ENCODE measurements around the gene FRS2.
"Not testable (repeated sequence)": the region's sequence is repeated elsewhere in the genome, so short reads cannot be mapped to it uniquely, and the experiment has no call there.

Gene FRS2

DNA sequence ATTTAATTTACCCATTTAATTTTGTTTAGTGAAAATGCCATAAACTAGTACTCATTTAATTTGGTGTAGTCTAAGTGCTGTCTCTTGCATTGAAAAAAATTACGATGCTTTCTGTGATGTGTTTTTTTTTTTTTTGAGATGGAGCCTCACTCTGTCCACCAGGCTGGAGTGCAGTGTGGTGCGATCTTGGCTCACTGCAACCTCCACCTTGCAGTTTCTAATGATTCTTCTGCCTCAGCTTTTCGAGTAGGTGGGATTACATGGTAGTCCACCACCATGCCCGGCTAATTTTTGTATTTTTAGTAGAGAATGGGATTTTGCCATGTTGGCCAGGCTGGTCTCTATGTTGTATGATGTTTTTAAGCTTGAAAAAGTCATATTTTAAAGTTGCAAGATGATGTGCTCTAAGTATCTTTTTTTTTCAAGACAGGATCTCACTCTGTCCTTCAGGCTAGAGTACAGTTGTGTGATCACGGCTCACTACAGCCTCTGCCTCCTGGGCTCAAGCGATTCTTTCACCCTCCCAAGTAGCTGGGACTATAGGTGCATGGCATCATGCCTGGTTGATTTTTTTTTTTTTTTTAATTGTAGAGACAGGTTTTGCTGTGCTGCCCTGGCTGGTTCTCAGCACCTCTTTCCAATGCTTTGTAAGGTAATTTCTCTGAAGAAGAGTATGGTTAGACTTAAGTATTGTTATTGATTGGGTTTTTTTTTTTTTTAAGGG lies 131.9 kb downstream of the FRS2 start:
- H3K4me1 ChIP-seq (ENCODE audit: low read length) = no peaks in the 10 kb centered on the region
- H4K20me1 ChIP-seq (ENCODE audit: insufficient read depth, low read length) = no peaks in the 10 kb centered on the region
- no peak overlapping the region for H3K27ac ChIP-seq (ENCODE audit: low read length)
- H3K4me3 ChIP-seq (ENCODE audit: low read length) = no peak overlapping the region
- H3K4me2 ChIP-seq (ENCODE audit: low read depth, low read length) = no peak overlapping the region
- no peak for TF ChIP-seq EZH2phosphoT487 (IDR thresholded peaks at IDR 0.05; ENCODE audit: low read length)
- TF ChIP-seq, protein P1, sequence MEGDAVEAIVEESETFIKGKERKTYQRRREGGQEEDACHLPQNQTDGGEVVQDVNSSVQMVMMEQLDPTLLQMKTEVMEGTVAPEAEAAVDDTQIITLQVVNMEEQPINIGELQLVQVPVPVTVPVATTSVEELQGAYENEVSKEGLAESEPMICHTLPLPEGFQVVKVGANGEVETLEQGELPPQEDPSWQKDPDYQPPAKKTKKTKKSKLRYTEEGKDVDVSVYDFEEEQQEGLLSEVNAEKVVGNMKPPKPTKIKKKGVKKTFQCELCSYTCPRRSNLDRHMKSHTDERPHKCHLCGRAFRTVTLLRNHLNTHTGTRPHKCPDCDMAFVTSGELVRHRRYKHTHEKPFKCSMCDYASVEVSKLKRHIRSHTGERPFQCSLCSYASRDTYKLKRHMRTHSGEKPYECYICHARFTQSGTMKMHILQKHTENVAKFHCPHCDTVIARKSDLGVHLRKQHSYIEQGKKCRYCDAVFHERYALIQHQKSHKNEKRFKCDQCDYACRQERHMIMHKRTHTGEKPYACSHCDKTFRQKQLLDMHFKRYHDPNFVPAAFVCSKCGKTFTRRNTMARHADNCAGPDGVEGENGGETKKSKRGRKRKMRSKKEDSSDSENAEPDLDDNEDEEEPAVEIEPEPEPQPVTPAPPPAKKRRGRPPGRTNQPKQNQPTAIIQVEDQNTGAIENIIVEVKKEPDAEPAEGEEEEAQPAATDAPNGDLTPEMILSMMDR (IDR thresholded peaks at IDR 0.05; ENCODE audit: low read length) = no peak
- no peak for TF ChIP-seq EZH2 (optimal IDR thresholded peaks at IDR 0.05; ENCODE audit: low read depth, low read length)
- no peaks in the 10 kb centered on the region for H3K27me3 ChIP-seq (replicated peaks; ENCODE audit: insufficient read depth, low read length)
- DNase-seq = no peak
- peaks cover 28% of the 10 kb centered on the region for H3K36me3 ChIP-seq (replicated peaks; ENCODE audit: insufficient read depth, low read length)
- no peak overlapping the region for H3K9ac ChIP-seq (ENCODE audit: low read length)
- no peak overlapping the region for H2AFZ ChIP-seq (ENCODE audit: low read length)
- no peaks in the 10 kb centered on the region for H3F3A ChIP-seq (ENCODE audit: insufficient read depth, low read length)
- no peaks in the 10 kb centered on the region for H3K79me2 ChIP-seq (ENCODE audit: low read length)
- no peaks in the 10 kb centered on the region for H3K9me3 ChIP-seq (replicated peaks; ENCODE audit: insufficient read depth, low read length)
- no peaks in the 10 kb centered on the region for H3K9me2 ChIP-seq (replicated peaks; ENCODE audit: insufficient read depth, low read length)

DNA sequence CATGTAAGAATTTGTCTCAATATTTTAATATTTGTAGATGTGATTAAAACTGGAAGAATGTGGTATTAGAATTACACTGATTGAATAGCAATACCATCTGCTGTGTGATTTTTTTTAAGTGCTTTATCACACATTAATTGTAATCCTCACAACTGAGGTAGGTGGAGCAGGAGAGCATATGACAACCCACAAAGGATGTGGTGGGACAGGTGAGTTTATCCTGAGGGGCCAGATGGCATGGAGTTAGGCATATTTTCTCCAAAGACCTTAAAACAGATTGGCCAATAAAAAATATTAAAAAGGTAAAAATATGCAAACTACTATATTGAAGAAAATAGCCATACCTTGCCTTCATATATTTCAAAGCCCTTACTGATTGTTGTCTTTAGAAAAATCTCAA lies 132.8 kb downstream of the FRS2 start:
- Histone ChIP-seq H4K20me1 (ENCODE audit: insufficient read depth, low read length) (no peaks in the 10 kb centered on the region), H3K36me3 (replicated peaks; ENCODE audit: insufficient read depth, low read length) (peaks cover 20% of the 10 kb centered on the region)

DNA sequence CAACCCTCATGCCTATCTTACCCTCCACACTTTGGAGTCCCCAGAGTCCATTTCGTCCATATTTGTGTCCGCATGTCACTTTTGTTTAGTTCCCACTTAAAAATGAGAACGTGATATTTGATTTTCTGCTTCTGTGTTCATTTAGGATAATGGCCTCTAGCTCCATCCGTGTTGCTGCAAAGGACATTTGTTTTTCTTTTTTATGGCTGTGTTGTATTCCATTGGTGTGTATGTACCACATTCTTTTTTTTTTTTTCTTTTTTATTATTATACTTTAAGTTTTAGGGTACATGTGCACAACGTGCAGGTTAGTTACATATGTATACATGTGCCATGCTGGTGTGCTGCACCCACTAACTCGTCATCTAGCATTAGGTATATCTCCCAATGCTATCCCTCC lies 133.4 kb downstream of the FRS2 start:
- not testable (repeated sequence) for H3K79me2 ChIP-seq (ENCODE audit: low read length); H3K9me2 ChIP-seq (replicated peaks; ENCODE audit: insufficient read depth, low read length); H3K4me1 ChIP-seq (ENCODE audit: low read length); H3K27me3 ChIP-seq (replicated peaks; ENCODE audit: insufficient read depth, low read length); H3K9me3 ChIP-seq (replicated peaks; ENCODE audit: insufficient read depth, low read length); H3K9ac ChIP-seq (ENCODE audit: low read length); H3K27ac ChIP-seq (ENCODE audit: low read length); H2AFZ ChIP-seq (ENCODE audit: low read length); H3K4me2 ChIP-seq (ENCODE audit: low read depth, low read length); H3F3A ChIP-seq (ENCODE audit: insufficient read depth, low read length); H4K20me1 ChIP-seq (ENCODE audit: insufficient read depth, low read length); H3K4me3 ChIP-seq (ENCODE audit: low read length); DNase-seq
- peaks cover 18% of the 10 kb centered on the region for H3K36me3 ChIP-seq (replicated peaks; ENCODE audit: insufficient read depth, low read length)

More for the DNA sequence above, 132.8 kb downstream of the FRS2 start:
- no peaks in the 10 kb centered on the region for H3K79me2 ChIP-seq (ENCODE audit: low read length)
- no peaks in the 10 kb centered on the region for H3F3A ChIP-seq (ENCODE audit: insufficient read depth, low read length)
- H3K9ac ChIP-seq (ENCODE audit: low read length) = no peak overlapping the region
- H3K4me2 ChIP-seq (ENCODE audit: low read depth, low read length) = no peak overlapping the region
- no peaks in the 10 kb centered on the region for H3K4me1 ChIP-seq (ENCODE audit: low read length)
- H3K4me3 ChIP-seq (ENCODE audit: low read length) = no peak overlapping the region
- no peaks in the 10 kb centered on the region for H3K9me3 ChIP-seq (replicated peaks; ENCODE audit: insufficient read depth, low read length)
- H2AFZ ChIP-seq (ENCODE audit: low read length) = no peak overlapping the region
- no peaks in the 10 kb centered on the region for H3K27me3 ChIP-seq (replicated peaks; ENCODE audit: insufficient read depth, low read length)
- TF ChIP-seq, protein P1 (IDR thresholded peaks at IDR 0.05; ENCODE audit: low read length) = 0 out of 2 replicates have a peak, but pooled peaks have one; percentile 11
- TF ChIP-seq EZH2phosphoT487 (IDR thresholded peaks at IDR 0.05; ENCODE audit: low read length) = no peak
- no peak overlapping the region for H3K27ac ChIP-seq (ENCODE audit: low read length)
- no peaks in the 10 kb centered on the region for H3K9me2 ChIP-seq (replicated peaks; ENCODE audit: insufficient read depth, low read length)
- no peak for DNase-seq

DNA sequence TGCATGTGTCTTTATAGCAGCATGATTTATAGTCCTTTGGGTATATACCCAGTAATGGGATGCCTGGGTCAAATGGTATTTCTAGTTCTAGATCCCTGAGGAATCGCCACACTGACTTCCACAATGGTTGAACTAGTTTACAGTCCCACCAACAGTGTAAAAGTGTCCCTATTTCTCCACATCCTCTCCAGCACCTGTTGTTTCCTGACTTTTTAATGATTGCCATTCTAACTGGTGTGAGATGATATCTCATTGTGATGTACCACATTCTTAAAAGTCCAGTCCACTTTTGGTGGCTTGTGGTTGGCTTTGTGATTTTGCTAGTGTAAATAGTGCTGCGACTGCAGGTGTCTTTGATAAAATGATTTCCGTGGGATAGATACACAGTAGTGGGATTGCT lies 134.1 kb downstream of the FRS2 start:
- H3F3A ChIP-seq (ENCODE audit: insufficient read depth, low read length); H3K4me2 ChIP-seq (ENCODE audit: low read depth, low read length); H3K27ac ChIP-seq (ENCODE audit: low read length); H3K4me1 ChIP-seq (ENCODE audit: low read length); DNase-seq; H3K9me3 ChIP-seq (replicated peaks; ENCODE audit: insufficient read depth, low read length); H3K9ac ChIP-seq (ENCODE audit: low read length); H3K27me3 ChIP-seq (replicated peaks; ENCODE audit: insufficient read depth, low read length); H4K20me1 ChIP-seq (ENCODE audit: insufficient read depth, low read length); H2AFZ ChIP-seq (ENCODE audit: low read length); H3K79me2 ChIP-seq (ENCODE audit: low read length); H3K9me2 ChIP-seq (replicated peaks; ENCODE audit: insufficient read depth, low read length); H3K4me3 ChIP-seq (ENCODE audit: low read length): not testable (repeated sequence)
- peaks cover 18% of the 10 kb centered on the region for H3K36me3 ChIP-seq (replicated peaks; ENCODE audit: insufficient read depth, low read length)

Measured in MM.1S (cell line).